ENCODE measurements around the gene FOXI1. TPM values are rescaled to one million over a fixed set of nuclear protein-coding genes. Genes with fewer than 3 reads are reported as not detected.

FOXI1 gene
- total RNA-seq, 2 donors from 2014 or later, result not detected

GRCh38 chr5:170143710-170144109, 38.0 kb downstream of the FOXI1 start:
- no peak overlapping the region for H3K27ac ChIP-seq
- H3K27me3 ChIP-seq, result no peaks in the 10 kb centered on the region
- H3K9me3 ChIP-seq, result no peaks in the 10 kb centered on the region
- TF ChIP-seq CTCF (IDR thresholded peaks at IDR 0.05), result no peak
- DNase-seq (ENCODE audit: low spot score), result no peak
- no peaks in the 10 kb centered on the region for H3K4me1 ChIP-seq
- no peak overlapping the region for H3K4me3 ChIP-seq
- no peaks in the 10 kb centered on the region for H3K36me3 ChIP-seq

- no peak for DNase-seq (ENCODE audit: low spot score)
- no peak for TF ChIP-seq CTCF (IDR thresholded peaks at IDR 0.05)
- no peak overlapping the region for H3K4me3 ChIP-seq
- no peaks in the 10 kb centered on the region for H3K27me3 ChIP-seq
- H3K9me3 ChIP-seq, result no peaks in the 10 kb centered on the region
- H3K36me3 ChIP-seq, result no peaks in the 10 kb centered on the region
- H3K27ac ChIP-seq, result no peak overlapping the region
- no peaks in the 10 kb centered on the region for H3K4me1 ChIP-seq
Measured at GRCh38 chr5:170144286-170145023, 38.8 kb downstream of the FOXI1 start.

- H3K4me1 ChIP-seq, result no peaks in the 10 kb centered on the region
- H3K36me3 ChIP-seq, result no peaks in the 10 kb centered on the region
- DNase-seq (ENCODE audit: low spot score), result peak; percentile 36
- H3K4me3 ChIP-seq, result no peak overlapping the region
- no peaks in the 10 kb centered on the region for H3K27me3 ChIP-seq
- no peaks in the 10 kb centered on the region for H3K9me3 ChIP-seq
- no peak for TF ChIP-seq CTCF (IDR thresholded peaks at IDR 0.05)
- H3K27ac ChIP-seq, result no peak overlapping the region
Measured at GRCh38 chr5:170145462-170145861, 39.8 kb downstream of the FOXI1 start.

GRCh38 chr5:170147051-170147752, 41.5 kb downstream of the FOXI1 start:
- Histone ChIP-seq H3K4me1 (peaks cover 0 to 13% of the 10 kb centered on the region in 2 donors), H3K4me3 (no peak overlapping the region), H3K27me3 (no peaks in the 10 kb centered on the region), H3K9me3 (no peaks in the 10 kb centered on the region), H3K27ac (no peak overlapping the region), H3K36me3 (no peaks in the 10 kb centered on the region)
- peak; percentile 54 for DNase-seq (ENCODE audit: low spot score)
- no peak for TF ChIP-seq CTCF (IDR thresholded peaks at IDR 0.05)

GRCh38 chr5:170147753-170148264, 42.1 kb downstream of the FOXI1 start:
- no peaks in the 10 kb centered on the region for H3K27me3 ChIP-seq
- DNase-seq (ENCODE audit: low spot score), result no peak
- no peak overlapping the region for H3K27ac ChIP-seq
- H3K4me3 ChIP-seq, result no peak overlapping the region
- H3K36me3 ChIP-seq, result no peaks in the 10 kb centered on the region
- H3K4me1 ChIP-seq, result peaks cover 0 to 13% of the 10 kb centered on the region in 2 donors
- no peak for TF ChIP-seq CTCF (IDR thresholded peaks at IDR 0.05)
- no peaks in the 10 kb centered on the region for H3K9me3 ChIP-seq
